H1 (cell line): ENCODE measurements around the gene ZNF350. TPM values are rescaled to one million over a fixed set of nuclear protein-coding genes. Genes with fewer than 3 reads are reported as not detected.
"Not testable (repeated sequence)": the region's sequence is repeated elsewhere in the genome, so short reads cannot be mapped to it uniquely, and the experiment has no call there.

ENCODE experiments used
- CTCF ChIA-PET: fragments of 300-600 bp; sonication (Branson Sonifier 250); formaldehyde crosslinking; loops from one replicate; lab custom pipeline; 2021; ENCODE audit not compliant: partially characterized antibody; lab: Charles Lee
- POLR2A ChIA-PET: fragments of 300-600 bp; sonication (Branson Sonifier 250); formaldehyde crosslinking; loops from one replicate; lab custom pipeline; 2021; ENCODE audit warnings: inconsistent platforms; ENCODE audit not compliant: partially characterized antibody; lab: Charles Lee
- DNase-seq, 2 experiments: peaks; one replicate each; pipeline versions ENCODE4 v3.0.0 to v3.0.0-alpha.2; 2010 to 2022; ENCODE audit warnings: low spot score in 2 of 2, low read depth in 1 of 2, mixed read lengths in 1 of 2
- FAIRE-seq: peaks from 2 replicates; lab custom pipeline; 2011; peaks lifted over from hg19 to GRCh38; lab: Jason Lieb, UNC
- H2AFZ ChIP-seq: 2 replicates; pipeline ENCODE4 v1.8.1; 2012; ENCODE audit warnings: low read length, inconsistent platforms
- H2AK5ac ChIP-seq: 2 replicates; pipeline ENCODE4 v1.6.1; 2013; ENCODE audit warnings: low read depth, low read length
- H2BK120ac ChIP-seq: replicated peaks from 2 replicates; pipeline ENCODE3; 2013; ENCODE audit warnings: low read depth, low read length, inconsistent platforms
- H2BK12ac ChIP-seq: 2 replicates; pipeline ENCODE4 v1.6.1; 2013; ENCODE audit warnings: low read depth, low read length
- H2BK15ac ChIP-seq: 2 replicates; pipeline ENCODE4 v1.6.1; 2013; ENCODE audit warnings: low read length
- H2BK20ac ChIP-seq: 2 replicates; pipeline ENCODE4 v1.6.1; 2013; ENCODE audit warnings: low read length
- H2BK5ac ChIP-seq: 2 replicates; pipeline ENCODE4 v1.6.1; 2013; ENCODE audit warnings: low read depth, low read length
- H3K14ac ChIP-seq: 2 replicates; pipeline ENCODE4 v1.6.1; 2013; ENCODE audit warnings: inconsistent platforms; ENCODE audit not compliant: insufficient read length
- H3K18ac ChIP-seq: 2 replicates; pipeline ENCODE4 v1.6.1; 2013; ENCODE audit warnings: low read length; ENCODE audit errors: extremely low read depth
- H3K23ac ChIP-seq: 2 replicates; pipeline ENCODE4 v1.6.1; 2013; ENCODE audit warnings: inconsistent platforms; ENCODE audit not compliant: insufficient read length
- H3K23me2 ChIP-seq: 2 replicates; pipeline ENCODE4 v1.6.1; 2013; ENCODE audit warnings: low read depth, low read length
- H3K27ac ChIP-seq: 2 replicates; pipeline ENCODE4 v1.6.1; 2011; ENCODE audit warnings: low read depth, low read length, inconsistent platforms
- H3K27me3 ChIP-seq, 4 experiments: replicated peaks in 1 of 4; 1 replicate in 1 of 4; 2 replicates in 3 of 4; pipeline versions ENCODE4 v1.6.1 to v1.8.1; 2011 to 2013; ENCODE audit warnings: low read length in 3 of 4, mild to moderate bottlenecking in 3 of 4, inconsistent platforms in 2 of 4, mixed read lengths in 2 of 4, moderate library complexity in 1 of 4; ENCODE audit not compliant: control insufficient read depth in 3 of 4, insufficient read depth in 3 of 4; ENCODE audit errors: extremely low read depth in 1 of 4
- H3K36me3 ChIP-seq, 4 experiments: 2 replicates each; pipeline versions ENCODE4 v1.6.1 to v1.8.1; 2011 to 2013; ENCODE audit warnings: mild to moderate bottlenecking in 4 of 4, low read length in 3 of 4, moderate library complexity in 2 of 4, control low read depth in 1 of 4, inconsistent platforms in 1 of 4; ENCODE audit not compliant: insufficient read depth in 4 of 4, control insufficient read depth in 2 of 4
- H3K4ac ChIP-seq: replicated peaks from 2 replicates; pipeline ENCODE3; 2013; ENCODE audit warnings: low read length, low read depth, mixed read lengths, inconsistent platforms; ENCODE audit not compliant: insufficient read length
- H3K4me1 ChIP-seq, 4 experiments: replicated peaks in 1 of 4; 1 replicate in 1 of 4; 2 replicates in 3 of 4; pipeline versions ENCODE4 v1.6.1 to v1.8.1; 2011 to 2013; ENCODE audit warnings: low read length in 3 of 4, inconsistent platforms in 2 of 4, mixed read lengths in 1 of 4; ENCODE audit not compliant: insufficient read depth in 4 of 4, control insufficient read depth in 3 of 4
- H3K4me2 ChIP-seq, 2 experiments: 2 replicates each; pipeline versions ENCODE4 v1.6.1 to v1.8.1; 2011 to 2013; ENCODE audit warnings: low read depth in 2 of 2, low read length in 2 of 2, control low read depth in 1 of 2, inconsistent platforms in 1 of 2, mild to moderate bottlenecking in 1 of 2; ENCODE audit not compliant: insufficient read depth in 1 of 2
- H3K4me3 ChIP-seq, 4 experiments: fragments of 200-600, 300-600 bp in 1 of 4; sonication (generic), shearing (Covaris generic), sonication (Bioruptor Twin) in 1 of 4; 2 replicates each; pipeline versions ENCODE4 v1.5.1 to v1.8.1; 2011 to 2016; ENCODE audit warnings: low read length in 4 of 4, low read depth in 3 of 4, control low read depth in 2 of 4, inconsistent platforms in 2 of 4, mild to moderate bottlenecking in 2 of 4, mixed read lengths in 1 of 4, moderate library complexity in 1 of 4; ENCODE audit not compliant: insufficient read depth in 2 of 4; ENCODE audit errors: extremely low read depth in 1 of 4
- H3K56ac ChIP-seq: replicated peaks from 2 replicates; pipeline ENCODE3; 2013; ENCODE audit warnings: low read depth, mild to moderate bottlenecking, mixed read lengths, low read length, inconsistent platforms; ENCODE audit not compliant: insufficient read length
- H3K79me1 ChIP-seq: 2 replicates; pipeline ENCODE4 v1.6.1; 2013; ENCODE audit warnings: low read depth, low read length, control low read depth
- H3K79me2 ChIP-seq, 2 experiments: 2 replicates each; pipeline versions ENCODE4 v1.6.1 to v1.8.1; 2012 to 2013; ENCODE audit warnings: low read length in 2 of 2, mild to moderate bottlenecking in 2 of 2, inconsistent platforms in 1 of 2; ENCODE audit not compliant: insufficient read depth in 2 of 2, control insufficient read depth in 1 of 2
- H3K9ac ChIP-seq, 4 experiments: replicated peaks in 1 of 4; 1 replicate in 1 of 4; 2 replicates in 3 of 4; pipeline versions ENCODE4 v1.6.1 to v1.8.1; 2011 to 2013; ENCODE audit warnings: low read depth in 3 of 4, low read length in 3 of 4, control low read depth in 2 of 4, mild to moderate bottlenecking in 2 of 4, moderate library complexity in 2 of 4, inconsistent platforms in 1 of 4; ENCODE audit errors: extremely low read depth in 1 of 4
- H3K9me3 ChIP-seq, 2 experiments: 2 replicates each; pipeline versions ENCODE4 v1.6.1 to v1.8.1; 2012 to 2013; ENCODE audit warnings: mild to moderate bottlenecking in 2 of 2, moderate library complexity in 2 of 2, control low read depth in 1 of 2, inconsistent platforms in 1 of 2, low read depth in 1 of 2, low read length in 1 of 2, mixed read lengths in 1 of 2; ENCODE audit not compliant: insufficient read depth in 2 of 2
- H4K20me1 ChIP-seq, 2 experiments: replicated peaks in 1 of 2; 2 replicates each; pipeline versions ENCODE3 to v1.8.1; 2011 to 2013; ENCODE audit warnings: inconsistent platforms in 2 of 2, low read length in 2 of 2, mild to moderate bottlenecking in 1 of 2; ENCODE audit not compliant: insufficient read depth in 2 of 2, control insufficient read depth in 1 of 2
- H4K5ac ChIP-seq: 2 replicates; pipeline ENCODE4 v1.6.1; 2013; ENCODE audit warnings: low read length, low read depth, mixed read lengths, inconsistent platforms; ENCODE audit not compliant: insufficient read length
- H4K8ac ChIP-seq: 2 replicates; pipeline ENCODE4 v1.8.0; 2013; ENCODE audit warnings: mild to moderate bottlenecking, moderate library complexity, low read length, inconsistent platforms; ENCODE audit not compliant: insufficient read depth; ENCODE audit errors: extremely low read depth
- H4K91ac ChIP-seq: replicated peaks from 2 replicates; pipeline ENCODE3; 2013; ENCODE audit warnings: low read length, mixed read lengths, inconsistent platforms; ENCODE audit not compliant: insufficient read length
- WGBS, 2 experiments: shearing (Covaris generic) in 1 of 2; methylation state at CpG; one replicate each; pipeline versions ENCODE4 v1.1.6 to v1.1.7; 2013 to 2015; ENCODE audit warnings: low lambda C conversion rate in 2 of 2, mixed read lengths in 2 of 2, inconsistent platforms in 1 of 2, low coverage in 1 of 2, missing lambda C conversion rate in 1 of 2; ENCODE audit not compliant: insufficient replicate concordance in 2 of 2, insufficient coverage in 1 of 2, insufficient read length in 1 of 2; ENCODE audit errors: extremely low coverage in 1 of 2, missing lambda C conversion rate in 1 of 2; 5-methylcytosine and 5-hydroxymethylcytosine counted together
- polyA plus RNA-seq, 7 experiments: library from polyadenylated mRNA; depleted of rRNA in 3 of 7; stranded (reverse) in 5 of 7; unstranded in 2 of 7; fragments of >200 nt in 5 of 7; fragments of 200-250 nt in 2 of 7; gene quantifications; 1 replicate in 5 of 7; 2 replicates in 1 of 7; 4 replicates in 1 of 7; pipeline versions ENCODE4 v1.2.1 to v1.2.3, GENCODE V29; 2011 to 2013; ENCODE audit warnings: missing spikeins in 2 of 7, mixed read lengths in 2 of 7
- total RNA-seq: library from RNA; stranded (reverse); fragmentation: NEBNext Ultra II Directional; extraction: Animal tissue kit (Norgen Biotek cat#: 25700); gene quantifications from 2 replicates; pipeline ENCODE4 v1.2.1, GENCODE V29; 2021

The ZNF350 gene
- total and polyA plus RNA-seq, 2 of the 8 experiments (the other 6 are each of a cell fraction or from before 2014, with no cell fraction given): 1.7 to 5.3 TPM

GRCh38 chr19:51960621-51961233, 25.9 kb downstream of the ZNF350 start:
- H4K91ac ChIP-seq, H4K5ac ChIP-seq, H3K4me1 ChIP-seq, H3K79me1 ChIP-seq, H3K14ac ChIP-seq, H2BK5ac ChIP-seq, H2BK12ac ChIP-seq, H3K27me3 ChIP-seq, FAIRE-seq, H4K20me1 ChIP-seq, H3K4me2 ChIP-seq, H3K56ac ChIP-seq, H3K27ac ChIP-seq, H4K8ac ChIP-seq, H3K79me2 ChIP-seq, H3K4me3 ChIP-seq, H2BK120ac ChIP-seq, CTCF ChIA-PET, H3K23ac ChIP-seq, DNase-seq, H3K23me2 ChIP-seq, H2AK5ac ChIP-seq, H3K9ac ChIP-seq, H3K4ac ChIP-seq, H2AFZ ChIP-seq, POLR2A ChIA-PET, H3K18ac ChIP-seq, H2BK20ac ChIP-seq, H2BK15ac ChIP-seq: not testable (repeated sequence)
- H3K36me3 ChIP-seq: peaks cover 10 to 20% (median 14%) of the 10 kb centered on the region in 4 experiments
- H3K9me3 ChIP-seq: peaks cover 14% of the 10 kb centered on the region in 2 experiments
- 89% methylated on average over 7 of the region's 7 CpGs; no CpG with 5 or more reads in 1 of the 2 experiments for WGBS, 2 experiments
